ENCODE measurements around the gene SKIL. TPM values are rescaled to one million over a fixed set of nuclear protein-coding genes. Genes with fewer than 3 reads are reported as not detected.

SKIL gene
- total and polyA plus RNA-seq, 7 donors = 7.3 to 46.6 (median 30.1) TPM

DNA sequence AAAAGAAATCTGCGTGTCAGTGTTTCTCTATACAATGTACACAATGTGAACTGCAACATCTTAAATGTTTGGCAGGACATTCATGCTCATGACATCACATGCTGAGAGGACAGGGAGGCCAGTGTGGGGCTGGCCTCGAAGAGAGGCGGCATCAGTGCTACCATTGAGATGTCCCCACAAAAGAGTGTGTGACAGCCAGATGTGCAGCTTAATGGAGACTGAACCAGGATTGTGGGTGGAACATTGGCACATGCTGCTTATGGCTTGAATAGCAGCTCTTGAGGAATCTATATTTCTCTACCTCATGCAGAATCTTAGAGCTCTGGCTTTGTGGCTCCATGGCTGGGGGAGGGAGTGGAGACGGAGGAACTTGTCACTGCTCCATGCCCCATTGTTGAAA is 79.7 kb downstream of the SKIL start:
- intact Hi-C loops (cut with DNase I) = no loop called here

DNA sequence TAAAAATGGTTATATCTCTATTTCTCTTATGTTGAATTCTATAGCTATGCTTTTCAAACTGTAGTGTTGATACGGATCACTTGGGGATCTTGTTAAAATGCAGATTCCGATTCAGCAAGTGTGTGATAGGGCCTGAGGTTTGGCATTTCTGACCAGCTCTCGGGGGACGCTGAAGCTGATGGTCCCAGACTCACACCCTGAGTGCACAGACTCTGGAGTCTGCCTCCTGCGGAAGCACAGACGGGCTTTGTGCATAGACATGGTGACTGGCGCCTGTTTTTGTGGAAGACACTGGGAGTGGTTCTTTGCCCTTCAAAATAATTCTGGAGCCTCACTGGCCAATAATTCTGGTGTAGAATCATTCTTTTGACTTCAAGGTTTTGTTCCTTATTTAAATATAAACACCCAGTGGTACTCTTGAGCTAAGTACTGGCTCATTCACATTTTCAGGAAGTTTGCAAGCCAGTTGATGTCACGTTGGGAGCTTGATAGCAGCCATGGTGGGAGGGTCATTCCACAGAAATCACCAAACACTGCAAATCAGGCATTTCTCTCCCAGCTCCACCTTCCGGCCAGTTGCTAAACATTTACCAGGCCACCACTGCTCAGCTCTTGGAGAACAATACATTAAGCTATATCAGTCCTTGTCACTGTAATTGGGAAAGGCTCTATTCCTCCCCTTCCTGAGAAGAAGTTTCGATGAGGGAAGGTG is 80.3 kb downstream of the SKIL start:
- Histone ChIP-seq H3K4me3 (no peak overlapping the region), H3K27ac (no peak overlapping the region), H3K4me1 (no peaks in the 10 kb centered on the region), H3K36me3 (ENCODE audit: insufficient read depth in 1 of 2, low read depth in 1 of 2) (no peaks in the 10 kb centered on the region), H3K9me3 (no peaks in the 10 kb centered on the region), H3K27me3 (ENCODE audit: insufficient read depth in 3 of 3, low read length in 2 of 3) (no peaks in the 10 kb centered on the region)
- ATAC-seq (no peak), DNase-seq (no peak)
- TF ChIP-seq CTCF (IDR thresholded peaks at IDR 0.05) = no peak
- intact Hi-C loops (cut with DNase I) = no loop called here
- 72 to 78% (median 74%) methylated on average over 10 of the region's 10 CpGs for WGBS, 3 donors

More for the DNA sequence above, 79.7 kb downstream of the SKIL start:
- Histone ChIP-seq H3K4me1 (no peaks in the 10 kb centered on the region), H3K27me3 (ENCODE audit: insufficient read depth in 3 of 3, low read length in 2 of 3) (no peaks in the 10 kb centered on the region), H3K4me3 (no peak overlapping the region), H3K36me3 (ENCODE audit: insufficient read depth in 1 of 2, low read depth in 1 of 2) (no peaks in the 10 kb centered on the region), H3K9me3 (no peaks in the 10 kb centered on the region), H3K27ac (no peak overlapping the region)
- WGBS, 3 donors = 63 to 78% (median 75%) methylated on average over 4 of the region's 4 CpGs
- no peak for TF ChIP-seq CTCF (IDR thresholded peaks at IDR 0.05)
- DNase-seq (no peak), ATAC-seq (no peak)

- no peak for ATAC-seq
- no peak for TF ChIP-seq CTCF (IDR thresholded peaks at IDR 0.05)
- Histone ChIP-seq H3K36me3 (ENCODE audit: insufficient read depth in 1 of 2, low read depth in 1 of 2) (no peaks in the 10 kb centered on the region), H3K9me3 (no peaks in the 10 kb centered on the region), H3K4me1 (no peaks in the 10 kb centered on the region), H3K27me3 (ENCODE audit: insufficient read depth in 3 of 3, low read length in 2 of 3) (no peaks in the 10 kb centered on the region), H3K27ac (no peak overlapping the region), H3K4me3 (no peak overlapping the region)
- DNase-seq = no peak
- intact Hi-C loops (cut with DNase I) = no loop called here
- WGBS, 3 donors = 95 to 98% (median 95%) methylated on average over 1 of the region's 1 CpG
Measured at GRCh38 chr3:170438836-170439235, 81.3 kb downstream of the SKIL start.

DNA sequence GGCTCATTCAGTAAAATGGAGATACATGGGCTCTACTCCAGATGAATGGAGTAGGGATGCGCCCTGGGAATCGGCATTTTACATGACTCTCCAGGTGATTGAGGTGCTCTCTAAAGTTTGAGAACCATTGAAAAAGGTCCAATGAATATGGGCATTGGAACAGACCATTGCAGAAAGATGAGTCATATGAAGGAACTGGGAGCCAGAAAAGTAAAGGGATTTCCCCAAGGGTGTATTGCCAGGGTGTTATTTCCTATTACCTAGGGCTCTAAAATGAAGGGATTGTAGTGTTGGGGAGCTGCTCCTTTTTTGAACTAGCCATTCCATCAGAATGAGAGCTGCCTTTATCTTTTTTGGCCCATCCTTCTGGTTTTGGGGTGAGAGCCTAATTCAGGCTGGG is 82.8 kb downstream of the SKIL start:
- TF ChIP-seq CTCF (IDR thresholded peaks at IDR 0.05) = no peak
- Histone ChIP-seq H3K27ac (no peak overlapping the region), H3K9me3 (no peaks in the 10 kb centered on the region), H3K27me3 (ENCODE audit: insufficient read depth in 3 of 3, low read length in 2 of 3) (no peaks in the 10 kb centered on the region), H3K4me3 (no peak overlapping the region), H3K36me3 (ENCODE audit: insufficient read depth in 1 of 2, low read depth in 1 of 2) (no peaks in the 10 kb centered on the region), H3K4me1 (no peaks in the 10 kb centered on the region)
- ATAC-seq (no peak), DNase-seq (no peak)
- WGBS, 3 donors = 93 to 97% (median 95%) methylated on average over 2 of the region's 2 CpGs
- intact Hi-C loops (cut with DNase I) = no loop called here

DNA sequence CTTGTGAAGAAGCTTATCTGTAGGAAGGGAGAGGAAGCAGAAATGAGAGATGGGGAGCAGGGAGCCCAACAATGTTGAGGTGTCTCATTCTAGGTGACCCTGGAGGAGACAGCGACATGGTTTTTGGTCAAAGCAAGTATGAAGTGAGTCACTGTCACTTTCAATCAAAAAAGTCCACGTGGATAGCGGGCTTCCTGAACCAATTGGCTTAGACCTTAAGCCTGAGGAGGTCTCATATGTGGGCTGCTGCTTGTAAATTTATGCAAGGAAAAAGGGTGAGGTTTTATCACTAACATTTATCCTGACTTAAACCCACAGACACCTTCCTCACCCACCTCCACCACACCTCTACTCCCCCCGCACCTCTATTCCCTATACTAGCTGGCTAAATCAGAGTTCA is 83.9 kb downstream of the SKIL start:
- no peak overlapping the region for H3K27ac ChIP-seq
- H3K4me3 ChIP-seq = no peak overlapping the region
- 90 to 97% (median 90%) methylated on average over 4 of the region's 4 CpGs for WGBS, 3 donors
- DNase-seq (no peak), ATAC-seq (no peak)
- TF ChIP-seq CTCF (IDR thresholded peaks at IDR 0.05) = no peak
- no peaks in the 10 kb centered on the region for H3K27me3 ChIP-seq (ENCODE audit: insufficient read depth in 3 of 3, low read length in 2 of 3)
- no peaks in the 10 kb centered on the region for H3K36me3 ChIP-seq (ENCODE audit: insufficient read depth in 1 of 2, low read depth in 1 of 2)
- intact Hi-C loops (cut with DNase I) = no loop called here
- no peaks in the 10 kb centered on the region for H3K4me1 ChIP-seq
- no peaks in the 10 kb centered on the region for H3K9me3 ChIP-seq

All from psoas muscle (tissue), 8 donors.